B cell (primary cell): ENCODE measurements around the gene SETDB1. TPM values are rescaled to one million over a fixed set of nuclear protein-coding genes. Genes with fewer than 3 reads are reported as not detected.

Experiments used
- ATAC-seq: fragments of 200-7000 bp; cut with Tn5 transposase; one replicate; pipeline ENCODE4 v1.10.0; 2021; ENCODE audit warnings: low read depth, mild to moderate bottlenecking, moderate number of reproducible peaks, moderate library complexity
- CTCF ChIA-PET: fragments of 350-600 bp; sonication (Branson Sonifier 250); formaldehyde crosslinking; loops from one replicate; lab custom pipeline; 2021; ENCODE audit warnings: antibody characterized with exemption, inconsistent platforms; lab: Charles Lee
- POLR2A ChIA-PET: fragments of 350-600 bp; sonication (Branson Sonifier 250); formaldehyde crosslinking; loops from one replicate; lab custom pipeline; 2021; ENCODE audit warnings: antibody characterized with exemption; lab: Charles Lee
- DNase-seq: peaks from one replicate; pipeline ENCODE4 v3.0.0; 2013
- H2AFZ ChIP-seq: 2 replicates; pipeline ENCODE4 v1.6.1; 2012; ENCODE audit warnings: mild to moderate bottlenecking, low read depth, low read length; ENCODE audit not compliant: insufficient read depth, poor library complexity, severe bottlenecking
- H3K27ac ChIP-seq, 2 donors: 1 replicate in 1 of 2; 2 replicates in 1 of 2; pipeline ENCODE4 v1.5.1; 2012 to 2013; ENCODE audit warnings: low read length in 2 of 2, mild to moderate bottlenecking in 2 of 2, moderate library complexity in 1 of 2
- H3K27me3 ChIP-seq, 4 experiments: fragments of 200-600 bp in 1 of 4; sonication (generic) in 1 of 4; replicated peaks in 1 of 4; 1 replicate in 2 of 4; 2 replicates in 2 of 4; pipeline versions ENCODE4 v1.6.1 to v1.7.0; 2013 to 2016; ENCODE audit warnings: low read length in 3 of 4, mild to moderate bottlenecking in 2 of 4, mixed read lengths in 1 of 4, moderate library complexity in 1 of 4; ENCODE audit not compliant: insufficient read depth in 4 of 4, control insufficient read depth in 3 of 4; ENCODE audit errors: control extremely low read depth in 1 of 4
- H3K36me3 ChIP-seq, 2 experiments: replicated peaks in 1 of 2; 1 replicate in 1 of 2; 2 replicates in 1 of 2; pipeline versions ENCODE4 v1.6.1 to v1.7.1; 2013; ENCODE audit warnings: low read length in 1 of 2; ENCODE audit not compliant: insufficient read depth in 2 of 2, control insufficient read depth in 1 of 2; ENCODE audit errors: control extremely low read depth in 1 of 2, extremely low read depth in 1 of 2
- H3K4me1 ChIP-seq, 2 donors: fragments of 200-600 bp in 1 of 2; sonication (generic) in 1 of 2; 1 replicate in 1 of 2; 2 replicates in 1 of 2; pipeline versions ENCODE4 v1.5.1 to v1.6.1; 2013 to 2017; ENCODE audit warnings: low read length in 2 of 2; ENCODE audit not compliant: control insufficient read depth in 2 of 2, insufficient read depth in 2 of 2
- H3K4me2 ChIP-seq: replicated peaks from 2 replicates; pipeline ENCODE3; 2012; ENCODE audit warnings: mild to moderate bottlenecking, low read depth, low read length; ENCODE audit not compliant: poor library complexity, severe bottlenecking
- H3K4me3 ChIP-seq, 5 experiments: fragments of 200-600 bp in 1 of 5; sonication (generic) in 1 of 5; 1 replicate in 3 of 5; 2 replicates in 2 of 5; pipeline versions ENCODE4 v1.5.1 to v1.7.0; 2011 to 2016; ENCODE audit warnings: low read length in 4 of 5, mild to moderate bottlenecking in 4 of 5, low read depth in 2 of 5, control low read depth in 1 of 5, moderate library complexity in 1 of 5; ENCODE audit not compliant: insufficient read depth in 1 of 5; ENCODE audit errors: control extremely low read depth in 1 of 5, extremely low read depth in 1 of 5
- H3K79me2 ChIP-seq: fragments of 200-600 bp; sonication (generic); one replicate; pipeline ENCODE4 v1.6.0; 2016; ENCODE audit warnings: low read length; ENCODE audit not compliant: control insufficient read depth, insufficient read depth
- H3K9ac ChIP-seq: fragments of 200-600 bp; sonication (generic); 2 replicates; pipeline ENCODE4 v1.6.1; 2017; ENCODE audit warnings: mild to moderate bottlenecking, low read length, moderate library complexity
- H3K9me3 ChIP-seq, 3 donors: one replicate each; pipeline versions ENCODE4 v1.6.1 to v1.7.1; 2013; ENCODE audit warnings: low read length in 2 of 3; ENCODE audit not compliant: control insufficient read depth in 2 of 3, insufficient read depth in 1 of 3; ENCODE audit errors: control extremely low read depth in 1 of 3
- H4K20me1 ChIP-seq: 2 replicates; pipeline ENCODE4 v1.6.0; 2012; ENCODE audit warnings: mild to moderate bottlenecking, low read length; ENCODE audit not compliant: insufficient read depth, control insufficient read depth, poor library complexity, severe bottlenecking
- H3K27ac Mint-ChIP-seq: one replicate; pipeline ENCODE4 v1.8.0; 2021; ENCODE audit warnings: mixed read lengths
- H3K27me3 Mint-ChIP-seq: one replicate; pipeline ENCODE4 v1.8.0; 2021; ENCODE audit warnings: mixed read lengths
- H3K4me1 Mint-ChIP-seq: one replicate; pipeline ENCODE4 v1.8.0; 2021; ENCODE audit warnings: mixed read lengths
- H3K4me3 Mint-ChIP-seq: one replicate; pipeline ENCODE4 v1.8.0; 2021; ENCODE audit warnings: mixed read lengths
- H3K9me3 Mint-ChIP-seq: one replicate; pipeline ENCODE4 v1.8.0; 2022; ENCODE audit warnings: mixed read lengths; ENCODE audit not compliant: insufficient read depth
- EZH2 ChIP-seq: IDR thresholded peaks from 2 replicates; pipeline ENCODE4 v1.6.1; 2012; ENCODE audit warnings: borderline replicate concordance, low read depth, mild to moderate bottlenecking, moderate library complexity, low read length; ENCODE audit not compliant: insufficient read depth, poor library complexity, severe bottlenecking
- WGBS: methylation state at CpG from one replicate; pipeline ENCODE4 v1.1.5; 2013; ENCODE audit warnings: missing lambda C conversion rate; ENCODE audit not compliant: insufficient coverage; 5-methylcytosine and 5-hydroxymethylcytosine counted together
- intact Hi-C: fragments of 100-400 bp; cut with micrococcal nuclease; formaldehyde crosslinking; loops from one replicate; pipeline ENCODE4 v1.10.0; 2022
- polyA plus RNA-seq: library from polyadenylated mRNA; depleted of rRNA; stranded (reverse); fragments of >200 nt; gene quantifications from 2 replicates; pipeline ENCODE4 v1.2.3, GENCODE V29; 2012
- total RNA-seq, 2 donors: library from RNA; stranded (reverse); fragments of 120-200 nt in 1 of 2; gene quantifications; 1 replicate in 1 of 2; 2 replicates in 1 of 2; pipeline versions ENCODE4 v1.2.3 to v1.2.4, GENCODE V29; 2013 to 2022
- TF ChIP-seq, protein P1 (sequence below): fragments of 200-600 bp; IDR thresholded peaks from one replicate; pipeline ENCODE4 v1.8.0; 2022; ENCODE audit warnings: antibody characterized with exemption, mild to moderate bottlenecking

SETDB1 gene
- total and polyA plus RNA-seq, 2 donors (not counting 1 experiment from before 2014, with no cell fraction given) = 57.4 to 115 TPM

- Mint-ChIP-seq H3K27me3 (no peaks in the 10 kb centered on the region), H3K9me3 (no peaks in the 10 kb centered on the region), H3K4me1 (no peaks in the 10 kb centered on the region), H3K27ac (no peak overlapping the region), H3K4me3 (no peak overlapping the region)
- CTCF ChIA-PET = interaction anchor here (0.8 to 3.1 kb wide), 3 partner anchors 7 to 26 kb away, joined by 3 to 25 read pairs (median 3); no protein-coding TSS in a partner anchor
- H3K9ac ChIP-seq = no peak overlapping the region
- H3K27me3 ChIP-seq = no peaks in the 10 kb centered on the region
- ATAC-seq = no peak
- no peaks in the 10 kb centered on the region for H3K79me2 ChIP-seq
- H4K20me1 ChIP-seq = no peaks in the 10 kb centered on the region
- no peak for DNase-seq
- no peak overlapping the region for H3K4me2 ChIP-seq
- no peaks in the 10 kb centered on the region for H3K9me3 ChIP-seq
- 86% methylated on average over 1 of the region's 2 CpGs for WGBS
- no peaks in the 10 kb centered on the region for H3K4me1 ChIP-seq
- TF ChIP-seq EZH2 = no peak
- TF ChIP-seq, protein P1, sequence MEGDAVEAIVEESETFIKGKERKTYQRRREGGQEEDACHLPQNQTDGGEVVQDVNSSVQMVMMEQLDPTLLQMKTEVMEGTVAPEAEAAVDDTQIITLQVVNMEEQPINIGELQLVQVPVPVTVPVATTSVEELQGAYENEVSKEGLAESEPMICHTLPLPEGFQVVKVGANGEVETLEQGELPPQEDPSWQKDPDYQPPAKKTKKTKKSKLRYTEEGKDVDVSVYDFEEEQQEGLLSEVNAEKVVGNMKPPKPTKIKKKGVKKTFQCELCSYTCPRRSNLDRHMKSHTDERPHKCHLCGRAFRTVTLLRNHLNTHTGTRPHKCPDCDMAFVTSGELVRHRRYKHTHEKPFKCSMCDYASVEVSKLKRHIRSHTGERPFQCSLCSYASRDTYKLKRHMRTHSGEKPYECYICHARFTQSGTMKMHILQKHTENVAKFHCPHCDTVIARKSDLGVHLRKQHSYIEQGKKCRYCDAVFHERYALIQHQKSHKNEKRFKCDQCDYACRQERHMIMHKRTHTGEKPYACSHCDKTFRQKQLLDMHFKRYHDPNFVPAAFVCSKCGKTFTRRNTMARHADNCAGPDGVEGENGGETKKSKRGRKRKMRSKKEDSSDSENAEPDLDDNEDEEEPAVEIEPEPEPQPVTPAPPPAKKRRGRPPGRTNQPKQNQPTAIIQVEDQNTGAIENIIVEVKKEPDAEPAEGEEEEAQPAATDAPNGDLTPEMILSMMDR = no peak
- H3K4me3 ChIP-seq = no peak overlapping the region
- H3K36me3 ChIP-seq = no peaks in the 10 kb centered on the region
- intact Hi-C loops = no loop called here
- no peak overlapping the region for H3K27ac ChIP-seq
- no peak overlapping the region for H2AFZ ChIP-seq
- POLR2A ChIA-PET = no interaction called here
Measured at GRCh38 chr1:150985179-150985825, 59.1 kb downstream of the SETDB1 start.

GRCh38 chr1:150987924-150988323, 61.8 kb downstream of the SETDB1 start:
- Mint-ChIP-seq H3K4me1 (no peaks in the 10 kb centered on the region), H3K9me3 (no peaks in the 10 kb centered on the region), H3K4me3 (no peak overlapping the region), H3K27ac (no peak overlapping the region), H3K27me3 (no peaks in the 10 kb centered on the region)
- Histone ChIP-seq H4K20me1 (no peaks in the 10 kb centered on the region), H3K79me2 (no peaks in the 10 kb centered on the region), H3K27ac (no peak overlapping the region), H3K9ac (no peak overlapping the region), H3K36me3 (no peaks in the 10 kb centered on the region), H3K9me3 (no peaks in the 10 kb centered on the region), H2AFZ (no peak overlapping the region), H3K4me1 (no peaks in the 10 kb centered on the region), H3K27me3 (no peaks in the 10 kb centered on the region), H3K4me2 (no peak overlapping the region), H3K4me3 (no peak overlapping the region)
- no peak for ATAC-seq
- ChIA-PET CTCF (interaction anchor here (2.5 to 3.0 kb wide), 2 partner anchors 10 to 12 kb away, joined by 5 to 8 read pairs; no protein-coding TSS in a partner anchor), POLR2A (interaction anchor here (0.8 kb wide), 1 partner anchor 18 kb away, joined by 3 read pairs; no protein-coding TSS in a partner anchor)
- 100% methylated on average over 2 of the region's 7 CpGs for WGBS
- intact Hi-C loops = no loop called here
- no peak for DNase-seq
- no peak for TF ChIP-seq EZH2
- TF ChIP-seq, protein P1 = no peak
